ENCODE results near the gene MRAS. TPM values are rescaled to one million over a fixed set of nuclear protein-coding genes. Genes with fewer than 3 reads are reported as not detected.

The MRAS gene
- total RNA-seq, 1 donor from 2014 or later: 55.4 TPM

DNA sequence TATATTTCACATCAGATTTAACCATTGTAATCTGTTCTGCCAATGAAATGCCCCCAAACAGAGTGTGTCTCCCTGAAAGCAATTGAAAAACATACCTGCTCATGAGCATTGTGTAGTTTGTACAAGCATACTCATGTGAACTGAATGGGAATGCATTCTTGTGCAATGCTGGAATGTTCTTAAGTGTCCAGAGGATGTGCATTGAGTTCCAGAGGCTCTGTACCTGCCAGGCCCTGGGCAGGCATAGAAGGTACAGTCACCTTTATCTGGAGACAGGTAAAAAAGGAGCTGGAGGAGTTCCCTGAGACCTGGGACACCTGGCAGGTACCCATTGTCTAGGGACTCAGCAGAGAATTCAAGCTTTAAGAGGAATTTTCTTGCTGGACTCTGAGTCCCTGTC, 2.8 kb downstream of the MRAS start:
- TF ChIP-seq, protein P1, sequence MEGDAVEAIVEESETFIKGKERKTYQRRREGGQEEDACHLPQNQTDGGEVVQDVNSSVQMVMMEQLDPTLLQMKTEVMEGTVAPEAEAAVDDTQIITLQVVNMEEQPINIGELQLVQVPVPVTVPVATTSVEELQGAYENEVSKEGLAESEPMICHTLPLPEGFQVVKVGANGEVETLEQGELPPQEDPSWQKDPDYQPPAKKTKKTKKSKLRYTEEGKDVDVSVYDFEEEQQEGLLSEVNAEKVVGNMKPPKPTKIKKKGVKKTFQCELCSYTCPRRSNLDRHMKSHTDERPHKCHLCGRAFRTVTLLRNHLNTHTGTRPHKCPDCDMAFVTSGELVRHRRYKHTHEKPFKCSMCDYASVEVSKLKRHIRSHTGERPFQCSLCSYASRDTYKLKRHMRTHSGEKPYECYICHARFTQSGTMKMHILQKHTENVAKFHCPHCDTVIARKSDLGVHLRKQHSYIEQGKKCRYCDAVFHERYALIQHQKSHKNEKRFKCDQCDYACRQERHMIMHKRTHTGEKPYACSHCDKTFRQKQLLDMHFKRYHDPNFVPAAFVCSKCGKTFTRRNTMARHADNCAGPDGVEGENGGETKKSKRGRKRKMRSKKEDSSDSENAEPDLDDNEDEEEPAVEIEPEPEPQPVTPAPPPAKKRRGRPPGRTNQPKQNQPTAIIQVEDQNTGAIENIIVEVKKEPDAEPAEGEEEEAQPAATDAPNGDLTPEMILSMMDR (IDR thresholded peaks at IDR 0.05): no peak
- no peak for DNase-seq
- H3K27me3 ChIP-seq (ENCODE audit: low read depth): no peaks in the 10 kb centered on the region
- ATAC-seq: peak; percentile 34 to 49
- no peak overlapping the region for H3K4me3 ChIP-seq
- H3K4me1 ChIP-seq: peaks cover 24% of the 10 kb centered on the region
- H3K36me3 ChIP-seq: peaks cover 7% of the 10 kb centered on the region
- intact Hi-C loops (cut with DNase I): no loop called here
- no peaks in the 10 kb centered on the region for H3K9me3 ChIP-seq
- no peak overlapping the region for H3K27ac ChIP-seq

DNA sequence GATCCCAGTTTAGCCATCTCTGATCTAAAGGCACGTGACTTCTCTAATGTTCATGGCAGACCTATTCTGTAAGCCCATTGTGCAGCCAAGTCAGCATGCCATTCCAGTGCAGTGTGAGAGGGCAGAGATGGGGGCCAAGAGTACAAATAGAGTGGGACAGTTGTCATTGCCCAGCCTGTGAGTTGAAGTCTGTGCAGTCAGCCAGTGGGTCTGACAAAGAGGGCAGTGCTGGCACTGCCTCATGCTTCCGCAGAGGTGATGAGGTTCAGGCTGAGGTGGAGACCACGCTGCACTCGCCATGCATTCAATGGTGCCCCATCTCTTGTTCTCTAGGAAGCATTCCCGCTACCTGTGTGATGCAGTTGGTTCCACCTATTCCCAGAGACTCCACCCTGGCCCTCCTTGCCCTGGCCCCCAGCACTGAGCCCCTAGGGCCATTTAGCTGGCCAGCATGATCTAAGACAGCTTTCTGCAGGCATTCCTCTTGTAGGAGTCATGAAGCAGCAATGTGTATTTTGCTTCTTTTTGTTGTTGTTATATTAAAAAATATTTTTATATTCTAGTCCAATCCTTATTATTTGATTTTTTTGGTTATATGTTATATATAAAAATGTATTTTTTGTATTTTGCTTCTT, 3.7 kb downstream of the MRAS start:
- H3K4me1 ChIP-seq: peaks cover 24% of the 10 kb centered on the region
- TF ChIP-seq, protein P1 (IDR thresholded peaks at IDR 0.05): no peak
- H3K36me3 ChIP-seq: peaks cover 7% of the 10 kb centered on the region
- H3K9me3 ChIP-seq: no peaks in the 10 kb centered on the region
- intact Hi-C loops (cut with DNase I): no loop called here
- DNase-seq: no peak
- no peak overlapping the region for H3K27ac ChIP-seq
- H3K27me3 ChIP-seq (ENCODE audit: low read depth): no peaks in the 10 kb centered on the region
- no peak for ATAC-seq
- no peak overlapping the region for H3K4me3 ChIP-seq

DNA sequence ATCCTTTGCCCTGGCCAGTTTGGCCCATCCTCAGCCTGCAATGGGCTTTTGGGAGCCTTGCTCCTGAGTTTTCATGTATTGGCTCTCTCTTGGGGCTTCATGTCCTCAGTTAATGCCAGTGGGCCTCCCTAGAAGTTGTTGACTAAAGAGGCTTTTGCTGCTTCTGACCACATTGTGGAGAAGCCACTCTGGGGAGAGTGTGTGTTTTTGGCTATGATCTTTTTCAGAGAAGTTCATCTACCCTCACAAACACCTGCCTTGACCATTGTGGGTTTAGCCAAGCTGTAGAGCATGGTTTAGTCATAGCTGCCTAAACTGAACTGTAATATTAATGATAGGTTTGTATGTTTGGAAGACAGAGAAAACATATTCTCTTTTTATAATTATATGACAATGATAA, 6.0 kb downstream of the MRAS start:
- TF ChIP-seq, protein P1 (IDR thresholded peaks at IDR 0.05): no peak
- Histone ChIP-seq H3K4me1 (peaks cover 31% of the 10 kb centered on the region), H3K27ac (no peak overlapping the region), H3K36me3 (peaks cover 7% of the 10 kb centered on the region), H3K4me3 (no peak overlapping the region), H3K27me3 (ENCODE audit: low read depth) (no peaks in the 10 kb centered on the region), H3K9me3 (no peaks in the 10 kb centered on the region)
- DNase-seq (no peak), ATAC-seq (no peak)
- intact Hi-C loops (cut with DNase I): no loop called here

DNA sequence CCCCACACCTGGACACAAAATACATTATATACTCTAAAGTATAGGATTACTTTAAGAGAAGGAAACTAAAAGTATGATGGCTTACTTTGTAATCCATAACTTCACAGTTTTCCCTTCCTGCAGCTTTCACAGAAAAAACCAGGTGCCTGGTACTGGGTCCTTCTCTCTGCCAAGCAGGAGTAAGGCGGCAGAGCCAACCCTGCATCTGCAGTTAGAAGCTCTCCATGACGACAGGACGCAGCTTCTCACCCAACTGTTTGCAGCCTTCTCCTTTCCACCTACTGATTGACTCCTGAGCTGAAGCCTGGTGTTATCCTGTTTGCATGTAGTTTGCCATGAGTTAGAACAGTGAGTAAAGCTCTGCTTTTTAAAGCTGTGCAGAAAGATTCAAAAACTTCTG, 6.7 kb downstream of the MRAS start:
- intact Hi-C loops (cut with DNase I): no loop called here
- Histone ChIP-seq H3K4me3 (no peak overlapping the region), H3K9me3 (no peaks in the 10 kb centered on the region), H3K27ac (no peak overlapping the region), H3K27me3 (ENCODE audit: low read depth) (no peaks in the 10 kb centered on the region), H3K4me1 (peaks cover 30% of the 10 kb centered on the region), H3K36me3 (peaks cover 7% of the 10 kb centered on the region)
- no peak for ATAC-seq
- no peak for DNase-seq
- TF ChIP-seq, protein P1 (IDR thresholded peaks at IDR 0.05): no peak

DNA sequence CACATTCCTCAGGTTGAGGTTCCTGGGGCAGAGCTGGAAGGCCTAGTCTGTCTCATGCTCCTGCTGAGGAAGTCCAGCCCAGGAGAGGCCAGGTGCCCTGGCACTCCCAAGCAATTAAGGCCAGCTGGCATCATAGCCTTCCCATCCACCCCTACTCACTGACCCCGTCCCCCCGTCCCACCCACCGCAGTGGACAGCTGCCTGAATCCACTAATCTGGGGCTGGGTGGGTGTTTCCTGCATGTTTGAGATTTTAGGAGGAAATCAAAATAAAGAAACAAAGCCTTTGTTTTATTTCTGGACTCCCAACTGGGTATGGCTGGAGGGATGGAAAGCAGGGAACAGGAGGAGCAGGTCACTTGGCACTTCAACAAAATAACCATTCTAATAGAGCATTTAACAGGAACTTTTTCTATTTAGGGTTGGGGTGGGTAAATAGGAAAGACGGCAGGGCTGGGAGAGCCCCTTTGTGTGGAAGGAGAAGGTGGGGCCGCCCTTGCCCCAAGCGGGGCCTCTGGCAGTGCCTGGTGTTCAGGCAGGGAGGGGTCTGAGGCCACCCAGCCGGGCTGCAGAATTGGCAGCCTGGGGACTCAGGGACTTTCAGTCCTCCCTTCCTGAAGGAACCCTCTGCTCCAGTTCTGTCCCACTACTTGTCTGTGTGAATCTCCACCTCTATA, 8.5 kb downstream of the MRAS start:
- Histone ChIP-seq H3K27me3 (ENCODE audit: low read depth) (no peaks in the 10 kb centered on the region), H3K4me1 (peaks cover 15% of the 10 kb centered on the region), H3K4me3 (no peak overlapping the region), H3K36me3 (peaks cover 7% of the 10 kb centered on the region), H3K27ac (no peak overlapping the region), H3K9me3 (no peaks in the 10 kb centered on the region)
- no peak for ATAC-seq
- DNase-seq: no peak
- intact Hi-C loops (cut with DNase I): no loop called here
- TF ChIP-seq, protein P1 (IDR thresholded peaks at IDR 0.05): no peak

All from lower lobe of right lung (tissue), 2 donors.